Measurements from ENCODE around the gene RNASET2. TPM values are rescaled to one million over a fixed set of nuclear protein-coding genes. Genes with fewer than 3 reads are reported as not detected.
A peak's percentile ranks its signal among the peaks of the same experiment; 100 is the strongest.

The RNASET2 gene
- total RNA-seq, 1 donor from 2014 or later, result 135 TPM

GRCh38 chr6:166999145-166999883 lies 43.0 kb upstream of the RNASET2 start, which contains the start of gene CEP43:
TSS of gene CEP43 (plus strand) at chr6:166999397. CDS start at chr6:166999413, 16 bp downstream.
- intact Hi-C loops (cut with micrococcal nuclease), result loop anchor here (1.0 to 5.0 kb wide), 12 partner anchors 21 to 657 kb away; partner anchors contain the start of genes RAMACL, RNASET2, RPS6KA2 and SFT2D1
- Mint-ChIP-seq H3K27me3 (no peaks in the 10 kb centered on the region), H3K27ac (peak within 1 kb of the TSS; percentile 66), H3K9me3 (no peaks in the 10 kb centered on the region), H3K4me3 (peak within 1 kb of the TSS; percentile 90), H3K36me3 (ENCODE audit: low read depth) (peaks cover 21% of the 10 kb centered on the region), H3K4me1 (peaks cover 29% of the 10 kb centered on the region)
- TF ChIP-seq CTCF (IDR thresholded peaks at IDR 0.05), result no peak
- ATAC-seq (ENCODE audit: low read depth) (peak; percentile 96), DNase-seq (peak; percentile 95)
- CTCF ChIA-PET, result interaction anchor here (0.7 to 3.2 kb wide), 7 partner anchors 9 to 224 kb away, joined by 3 to 50 read pairs (median 4); no protein-coding TSS in a partner anchor
- POLR2A ChIA-PET, result interaction anchor here (0.5 to 3.5 kb wide), 16 partner anchors 10 to 507 kb away, joined by 3 to 49 read pairs (median 6); partner anchors contain the start of genes CCR6 and RNASET2

- Mint-ChIP-seq H3K27ac (no peak overlapping the region), H3K9me3 (no peaks in the 10 kb centered on the region), H3K36me3 (ENCODE audit: low read depth) (peaks cover 16% of the 10 kb centered on the region), H3K4me3 (peak overlapping the region; percentile 90), H3K4me1 (peaks cover 29% of the 10 kb centered on the region), H3K27me3 (no peaks in the 10 kb centered on the region)
- intact Hi-C loops (cut with micrococcal nuclease), result loop anchor here (1.0 to 5.0 kb wide), 12 partner anchors 22 to 656 kb away; partner anchors contain the start of genes RAMACL, RNASET2, RPS6KA2 and SFT2D1
- POLR2A ChIA-PET, result interaction anchor here (0.5 to 3.5 kb wide), 16 partner anchors 8 to 506 kb away, joined by 3 to 49 read pairs (median 6); partner anchors contain the start of genes CCR6 and RNASET2
- no peak for TF ChIP-seq CTCF (IDR thresholded peaks at IDR 0.05)
- CTCF ChIA-PET, result interaction anchor here (0.7 to 3.2 kb wide), 10 partner anchors 9 to 224 kb away, joined by 3 to 50 read pairs (median 4); no protein-coding TSS in a partner anchor
- ATAC-seq (ENCODE audit: low read depth), result no peak
- DNase-seq, result peak; percentile 38
These were observed 42.1 kb upstream of the RNASET2 start for GRCh38 chr6:166998256-166999144.

GRCh38 chr6:166997768-166998255 lies 41.5 kb upstream of the RNASET2 start:
- POLR2A ChIA-PET, result interaction anchor here (0.5 to 3.5 kb wide), 6 partner anchors 9 to 140 kb away, joined by 3 to 49 read pairs (median 10); no protein-coding TSS in a partner anchor
- Mint-ChIP-seq H3K36me3 (ENCODE audit: low read depth) (peaks cover 13% of the 10 kb centered on the region), H3K4me1 (peaks cover 29% of the 10 kb centered on the region), H3K27me3 (no peaks in the 10 kb centered on the region), H3K4me3 (peak overlapping the region; percentile 80), H3K9me3 (no peaks in the 10 kb centered on the region), H3K27ac (peak overlapping the region; percentile 54)
- TF ChIP-seq CTCF (IDR thresholded peaks at IDR 0.05), result no peak
- CTCF ChIA-PET, result interaction anchor here (0.8 to 3.2 kb wide), 5 partner anchors 8 to 143 kb away, joined by 3 to 50 read pairs (median 3); no protein-coding TSS in a partner anchor
- DNase-seq (peak; percentile 42), ATAC-seq (ENCODE audit: low read depth) (no peak)
- intact Hi-C loops (cut with micrococcal nuclease), result loop anchor here (1.0 to 5.0 kb wide), 5 partner anchors 23 to 656 kb away; partner anchors contain the start of genes RAMACL and SFT2D1

- Mint-ChIP-seq H3K27ac (peak overlapping the region; percentile 54), H3K9me3 (no peaks in the 10 kb centered on the region), H3K36me3 (ENCODE audit: low read depth) (peaks cover 13% of the 10 kb centered on the region), H3K4me1 (peaks cover 29% of the 10 kb centered on the region), H3K27me3 (no peaks in the 10 kb centered on the region), H3K4me3 (peak overlapping the region; percentile 80)
- CTCF ChIA-PET, result interaction anchor here (0.9 to 3.2 kb wide), 3 partner anchors 127 to 145 kb away, joined by 3 to 50 read pairs (median 9); no protein-coding TSS in a partner anchor
- TF ChIP-seq CTCF (IDR thresholded peaks at IDR 0.05), result no peak
- ATAC-seq (ENCODE audit: low read depth) (no peak), DNase-seq (no peak)
- intact Hi-C loops (cut with micrococcal nuclease), result loop anchor here (1.0 to 5.0 kb wide), 4 partner anchors 145 to 655 kb away; partner anchors contain the start of genes RAMACL and SFT2D1
- POLR2A ChIA-PET, result interaction anchor here (1.0 to 3.5 kb wide), 3 partner anchors 59 to 127 kb away, joined by 3 to 49 read pairs (median 16); no protein-coding TSS in a partner anchor
These were observed 41.0 kb upstream of the RNASET2 start for GRCh38 chr6:166997348-166997747.

All from activated B cell treated with CpG ODN at 0.5 μM for 24 hours (primary cell).